ENCODE results near the gene ACOT6. TPM values are rescaled to one million over a fixed set of nuclear protein-coding genes. Genes with fewer than 3 reads are reported as not detected.

The ACOT6 gene
- total and polyA plus RNA-seq, 9 of the 15 experiments (the other 6 are each of a cell fraction or from before 2014, with no cell fraction given) = not detected

- TF ChIP-seq ZNF318 (IDR thresholded peaks at IDR 0.05; ENCODE audit: borderline replicate concordance in 1 of 2, low read depth in 1 of 2) (no peak), ZNF79 (CRISPR knock-in tag; IDR thresholded peaks at IDR 0.05; ENCODE audit: low read depth) (no peak), MEIS2 (IDR thresholded peaks at IDR 0.05; ENCODE audit: partially characterized antibody) (no peak), IRF9 (tag; IDR thresholded peaks at IDR 0.05) (no peak), PRPF4 (IDR thresholded peaks at IDR 0.05; ENCODE audit: insufficient read depth, low read depth, low read length, poor library complexity, severe bottlenecking) (no peak)
Observed at GRCh38 chr14:73667854-73668253, 55.5 kb downstream of the ACOT6 start (continued).

Small RNAs within 50 kb of the gene (small RNA-seq; reads per million reads assigned to genes)
- gene RNU6-240P = not detected

Other genes with a start within 250 kb of the ACOT6 start
Only the 7 nearest of the 9 such genes appear.
- gene RIOX1, start 121.6 kb upstream of the ACOT6 start, total RNA-seq (2014; rRNA removed) = 17.6 and 18.0 TPM in 2 replicates
- 7.8 and 9.2 TPM in 2 replicates for gene RIOX1, start 121.6 kb upstream of the ACOT6 start, total RNA-seq (2014; rRNA removed; fragmentation: Illumina TruSeq; extraction: Trizol)
- 11.5 and 12.7 TPM in 2 replicates for gene RIOX1, start 121.6 kb upstream of the ACOT6 start, total RNA-seq (2015; rRNA removed; fragmentation: Illumina TruSeq; extraction: Trizol)
- 14.3 and 15.7 TPM in 2 replicates for gene RIOX1, start 121.6 kb upstream of the ACOT6 start, total RNA-seq (2021)
- gene RIOX1, start 121.6 kb upstream of the ACOT6 start, polyA plus RNA-seq (2011; rRNA removed) = 4.6 and 5.8 TPM in 2 replicates
- gene RIOX1, start 121.6 kb upstream of the ACOT6 start, polyA plus RNA-seq (2014; fragmentation: Illumina TruSeq; extraction: Trizol) = 8.0 and 8.2 TPM in 2 replicates
- gene RIOX1, start 121.6 kb upstream of the ACOT6 start, polyA plus RNA-seq (2014; fragmentation: Nextera tagmentation; extraction: Ambion mirVana) = 1 to 10 TPM; 1.9 to 2.6 TPM
- gene RIOX1, start 121.6 kb upstream of the ACOT6 start, polyA plus RNA-seq (2014; rRNA removed) = 12.4 and 13.8 TPM in 2 replicates
- gene ACOT1, start 75.4 kb upstream of the ACOT6 start, total RNA-seq (2014; rRNA removed) = not detected in 2 replicates
- not detected in 2 replicates for gene ACOT1, start 75.4 kb upstream of the ACOT6 start, total RNA-seq (2014; rRNA removed; fragmentation: Illumina TruSeq; extraction: Trizol)
- gene ACOT1, start 75.4 kb upstream of the ACOT6 start, total RNA-seq (2015; rRNA removed; fragmentation: Illumina TruSeq; extraction: Trizol) = not detected in 2 replicates
- not detected in 2 replicates for gene ACOT1, start 75.4 kb upstream of the ACOT6 start, total RNA-seq (2021)
- gene ACOT1, start 75.4 kb upstream of the ACOT6 start, polyA plus RNA-seq (2011; rRNA removed) = not detected in 2 replicates
- gene ACOT1, start 75.4 kb upstream of the ACOT6 start, polyA plus RNA-seq (2014; fragmentation: Illumina TruSeq; extraction: Trizol) = not detected in 2 replicates
- under 1 TPM in 1 of 2 experiments, not detected in 1; 0.07 TPM for gene ACOT1, start 75.4 kb upstream of the ACOT6 start, polyA plus RNA-seq (2014; fragmentation: Nextera tagmentation; extraction: Ambion mirVana)
- not detected in 2 replicates for gene ACOT1, start 75.4 kb upstream of the ACOT6 start, polyA plus RNA-seq (2014; rRNA removed)
- gene HEATR4, start 53.6 kb upstream of the ACOT6 start, total RNA-seq (2014; rRNA removed) = not detected in 2 replicates
- gene HEATR4, start 53.6 kb upstream of the ACOT6 start, total RNA-seq (2014; rRNA removed; fragmentation: Illumina TruSeq; extraction: Trizol) = not detected in 2 replicates
- gene HEATR4, start 53.6 kb upstream of the ACOT6 start, total RNA-seq (2015; rRNA removed; fragmentation: Illumina TruSeq; extraction: Trizol) = not detected in 2 replicates
- not detected in 2 replicates for gene HEATR4, start 53.6 kb upstream of the ACOT6 start, total RNA-seq (2021)
- gene HEATR4, start 53.6 kb upstream of the ACOT6 start, polyA plus RNA-seq (2011; rRNA removed) = not detected in 2 replicates
- gene HEATR4, start 53.6 kb upstream of the ACOT6 start, polyA plus RNA-seq (2014; fragmentation: Illumina TruSeq; extraction: Trizol) = not detected in 2 replicates
- not detected for gene HEATR4, start 53.6 kb upstream of the ACOT6 start, polyA plus RNA-seq (2014; fragmentation: Nextera tagmentation; extraction: Ambion mirVana)
- gene HEATR4, start 53.6 kb upstream of the ACOT6 start, polyA plus RNA-seq (2014; rRNA removed) = not detected in 2 replicates
- gene ACOT2, start 43.3 kb upstream of the ACOT6 start, total RNA-seq (2014; rRNA removed) = not detected in 2 replicates
- gene ACOT2, start 43.3 kb upstream of the ACOT6 start, total RNA-seq (2014; rRNA removed; fragmentation: Illumina TruSeq; extraction: Trizol) = not detected in 2 replicates
- not detected in 2 replicates for gene ACOT2, start 43.3 kb upstream of the ACOT6 start, total RNA-seq (2015; rRNA removed; fragmentation: Illumina TruSeq; extraction: Trizol)
- 0.22 TPM in 1 of 2 replicates, not detected in the other for gene ACOT2, start 43.3 kb upstream of the ACOT6 start, total RNA-seq (2021)
- gene ACOT2, start 43.3 kb upstream of the ACOT6 start, polyA plus RNA-seq (2011; rRNA removed) = 0.04 and 0.08 TPM in 2 replicates
- gene ACOT2, start 43.3 kb upstream of the ACOT6 start, polyA plus RNA-seq (2014; fragmentation: Illumina TruSeq; extraction: Trizol) = not detected in 2 replicates
- under 1 TPM in 1 of 2 experiments, not detected in 1; 0.04 TPM for gene ACOT2, start 43.3 kb upstream of the ACOT6 start, polyA plus RNA-seq (2014; fragmentation: Nextera tagmentation; extraction: Ambion mirVana)
- 0.15 TPM in 1 of 2 replicates, not detected in the other for gene ACOT2, start 43.3 kb upstream of the ACOT6 start, polyA plus RNA-seq (2014; rRNA removed)
- not detected in 2 replicates for gene ACOT4, start 20.6 kb upstream of the ACOT6 start, total RNA-seq (2014; rRNA removed)
- not detected in 2 replicates for gene ACOT4, start 20.6 kb upstream of the ACOT6 start, total RNA-seq (2014; rRNA removed; fragmentation: Illumina TruSeq; extraction: Trizol)
- not detected in 2 replicates for gene ACOT4, start 20.6 kb upstream of the ACOT6 start, total RNA-seq (2015; rRNA removed; fragmentation: Illumina TruSeq; extraction: Trizol)
- not detected in 2 replicates for gene ACOT4, start 20.6 kb upstream of the ACOT6 start, total RNA-seq (2021)
- gene ACOT4, start 20.6 kb upstream of the ACOT6 start, polyA plus RNA-seq (2011; rRNA removed) = not detected in 2 replicates
- not detected in 2 replicates for gene ACOT4, start 20.6 kb upstream of the ACOT6 start, polyA plus RNA-seq (2014; fragmentation: Illumina TruSeq; extraction: Trizol)
- gene ACOT4, start 20.6 kb upstream of the ACOT6 start, polyA plus RNA-seq (2014; fragmentation: Nextera tagmentation; extraction: Ambion mirVana) = not detected
- gene ACOT4, start 20.6 kb upstream of the ACOT6 start, polyA plus RNA-seq (2014; rRNA removed) = not detected in 2 replicates
- 1.6 and 2.3 TPM in 2 replicates for gene DNAL1, start 32.5 kb downstream of the ACOT6 start, total RNA-seq (2014; rRNA removed)
- gene DNAL1, start 32.5 kb downstream of the ACOT6 start, total RNA-seq (2014; rRNA removed; fragmentation: Illumina TruSeq; extraction: Trizol) = 6.3 and 10.3 TPM in 2 replicates
- 2.1 and 3.7 TPM in 2 replicates for gene DNAL1, start 32.5 kb downstream of the ACOT6 start, total RNA-seq (2015; rRNA removed; fragmentation: Illumina TruSeq; extraction: Trizol)
- 4.8 and 5.8 TPM in 2 replicates for gene DNAL1, start 32.5 kb downstream of the ACOT6 start, total RNA-seq (2021)
- gene DNAL1, start 32.5 kb downstream of the ACOT6 start, polyA plus RNA-seq (2011; rRNA removed) = 3.2 and 4.1 TPM in 2 replicates
- 4.7 and 5.6 TPM in 2 replicates for gene DNAL1, start 32.5 kb downstream of the ACOT6 start, polyA plus RNA-seq (2014; fragmentation: Illumina TruSeq; extraction: Trizol)
- 10 to 100 TPM in 1 of 2 experiments, 1 to 10 TPM in 1; 8.9 to 11.7 TPM for gene DNAL1, start 32.5 kb downstream of the ACOT6 start, polyA plus RNA-seq (2014; fragmentation: Nextera tagmentation; extraction: Ambion mirVana)
- gene DNAL1, start 32.5 kb downstream of the ACOT6 start, polyA plus RNA-seq (2014; rRNA removed) = 1.4 and 4.8 TPM in 2 replicates
- 4.6 and 4.7 TPM in 2 replicates for gene PNMA1, start 101.9 kb downstream of the ACOT6 start, total RNA-seq (2014; rRNA removed)
- gene PNMA1, start 101.9 kb downstream of the ACOT6 start, total RNA-seq (2014; rRNA removed; fragmentation: Illumina TruSeq; extraction: Trizol) = 7.9 and 8.7 TPM in 2 replicates
- 6.6 and 7.1 TPM in 2 replicates for gene PNMA1, start 101.9 kb downstream of the ACOT6 start, total RNA-seq (2015; rRNA removed; fragmentation: Illumina TruSeq; extraction: Trizol)
- 24.8 and 26.4 TPM in 2 replicates for gene PNMA1, start 101.9 kb downstream of the ACOT6 start, total RNA-seq (2021)
- gene PNMA1, start 101.9 kb downstream of the ACOT6 start, polyA plus RNA-seq (2011; rRNA removed) = 7.5 and 11.3 TPM in 2 replicates
- gene PNMA1, start 101.9 kb downstream of the ACOT6 start, polyA plus RNA-seq (2014; fragmentation: Illumina TruSeq; extraction: Trizol) = 15.5 and 15.7 TPM in 2 replicates
- 1 to 10 TPM; 1.7 to 2.4 TPM for gene PNMA1, start 101.9 kb downstream of the ACOT6 start, polyA plus RNA-seq (2014; fragmentation: Nextera tagmentation; extraction: Ambion mirVana)
- gene PNMA1, start 101.9 kb downstream of the ACOT6 start, polyA plus RNA-seq (2014; rRNA removed) = 12.7 and 15.1 TPM in 2 replicates